NCI-H1436 treated with DMSO at 0.1 percent for 48 hours (cell line): ENCODE measurements around the gene EIPR1.

Experiments used
- DNase-seq: peaks from one replicate; lab custom pipeline; 2025; lab: John Stamatoyannopoulos, UW

EIPR1 gene

DNA sequence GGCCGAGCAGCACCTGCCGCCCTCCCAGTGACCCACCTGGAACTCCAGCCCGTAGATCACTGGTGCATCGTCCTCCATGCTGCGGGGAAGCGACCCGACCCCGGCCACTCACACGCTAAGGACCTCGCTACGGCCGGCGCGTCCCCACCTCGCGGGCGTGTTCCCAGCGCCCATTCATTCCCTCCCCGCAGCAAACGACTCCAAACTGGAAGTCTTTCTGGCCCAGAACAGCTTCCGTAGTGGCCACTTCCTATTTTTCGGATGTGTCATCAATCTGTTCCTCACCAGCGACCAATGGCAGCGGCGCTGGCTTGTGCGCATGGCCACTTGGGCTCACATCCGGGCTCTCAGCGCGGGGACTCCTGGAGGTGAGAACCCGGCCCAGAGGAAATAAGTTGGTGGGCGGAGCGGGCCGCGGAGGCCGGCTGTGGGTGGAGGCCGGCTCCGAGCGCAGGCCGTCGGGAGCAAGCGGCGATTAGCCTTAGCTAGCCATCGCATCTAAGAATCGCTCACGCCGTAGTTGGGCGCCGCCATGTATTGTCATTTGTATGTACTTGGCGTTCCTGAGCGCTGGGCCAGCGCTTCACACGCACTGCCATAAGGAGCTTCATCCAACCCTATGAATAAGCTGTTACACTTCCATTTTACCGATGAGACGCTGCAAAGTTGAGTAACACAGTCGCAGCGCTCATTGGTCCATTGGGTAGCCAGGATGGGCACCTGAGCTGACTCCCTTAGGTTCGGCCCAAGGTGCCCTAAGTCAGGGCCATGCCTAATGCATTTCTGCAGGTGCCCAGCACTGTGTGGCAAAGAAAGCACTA, at the start of gene EIPR1:
Gene EIPR1 (minus strand): TSS at position 207 of the 821 bp plus-strand sequence. CDS start 129 bp downstream, at position 78.
- peak; percentile 75 for DNase-seq

- no peak for DNase-seq
Observed at GRCh38 chr2:3427272-3427671, 49.7 kb upstream of the EIPR1 start.

DNA sequence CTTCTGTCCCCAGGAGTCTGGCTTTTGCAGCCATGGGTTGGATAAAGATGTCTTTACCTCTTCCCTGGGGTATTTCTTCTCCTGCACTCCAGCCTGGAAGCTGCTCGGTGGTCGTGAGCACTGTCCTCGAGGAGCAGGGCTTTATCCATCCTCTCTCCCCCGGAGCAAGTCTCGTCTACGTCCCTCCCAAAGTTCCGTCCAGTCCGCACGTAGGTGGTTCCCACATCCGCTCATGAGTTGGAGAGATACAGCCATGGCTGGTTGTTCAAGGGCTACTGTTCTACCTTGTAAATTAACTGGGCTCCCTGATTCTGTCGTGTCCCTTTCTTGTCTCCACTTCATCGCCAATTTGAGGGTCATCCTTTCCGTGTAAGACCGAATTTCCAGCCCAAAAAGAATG, 49.0 kb upstream of the EIPR1 start:
- no peak for DNase-seq

DNA sequence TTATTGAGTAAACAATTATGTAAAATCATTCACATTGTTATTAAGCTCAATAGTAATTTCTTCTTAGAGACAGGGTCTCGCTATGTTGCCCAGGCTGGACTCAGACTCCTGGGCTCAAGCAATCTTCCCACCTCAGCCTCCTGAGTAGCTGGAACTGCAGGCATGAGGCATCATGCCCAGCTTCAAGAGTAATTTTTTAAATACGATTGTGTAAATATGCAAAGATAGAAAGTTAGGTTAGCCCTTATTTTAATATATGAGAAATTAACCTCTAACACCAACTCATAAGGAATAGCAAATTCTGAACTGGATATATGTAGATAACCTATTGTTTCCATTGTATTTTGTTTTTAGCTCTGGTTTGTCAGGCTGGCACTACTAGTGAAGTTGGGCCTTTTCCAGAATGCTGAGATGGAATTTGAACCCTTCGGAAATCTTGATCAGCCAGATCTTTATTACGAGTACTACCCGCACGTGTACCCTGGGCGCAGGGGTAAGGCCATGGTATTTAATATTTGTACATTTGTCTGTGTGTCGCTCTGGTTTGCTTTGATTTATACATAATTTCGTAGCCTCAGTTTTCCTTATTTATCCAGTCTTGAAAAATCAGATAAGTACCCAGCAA, 46.7 kb upstream of the EIPR1 start:
- no peak for DNase-seq

GRCh38 chr2:3423492-3424170, 46.0 kb upstream of the EIPR1 start:
- no peak for DNase-seq

DNA sequence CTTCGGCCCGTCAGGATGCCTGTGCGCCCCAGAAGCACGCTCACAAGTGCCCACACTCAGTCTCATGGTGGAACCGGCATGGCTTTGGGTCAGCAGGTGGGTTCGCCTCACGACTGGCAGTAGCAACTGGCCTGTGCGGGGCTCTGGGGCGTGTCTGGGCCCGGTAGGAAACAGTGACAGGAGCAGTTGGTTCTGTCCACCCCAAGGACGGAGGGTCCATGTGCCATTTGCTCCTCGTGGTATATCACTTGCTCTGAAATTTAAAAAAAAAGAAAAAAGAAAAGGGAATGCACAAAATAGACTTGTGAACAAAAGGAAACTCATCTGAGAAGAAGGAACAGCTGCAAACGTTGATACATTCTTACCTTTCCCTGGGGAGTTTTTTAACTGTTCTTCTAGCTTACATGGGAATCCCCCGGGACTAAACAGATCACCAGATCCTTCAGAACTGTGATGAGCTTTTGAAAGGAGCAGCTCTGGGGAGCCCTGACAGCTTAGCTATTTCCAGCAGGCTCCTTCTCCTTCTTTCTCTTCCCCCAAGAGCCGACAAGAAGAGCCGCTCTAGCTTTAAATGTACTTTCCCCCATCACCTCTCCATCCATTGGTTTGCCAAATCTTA, 44.7 kb upstream of the EIPR1 start:
- DNase-seq = no peak

DNA sequence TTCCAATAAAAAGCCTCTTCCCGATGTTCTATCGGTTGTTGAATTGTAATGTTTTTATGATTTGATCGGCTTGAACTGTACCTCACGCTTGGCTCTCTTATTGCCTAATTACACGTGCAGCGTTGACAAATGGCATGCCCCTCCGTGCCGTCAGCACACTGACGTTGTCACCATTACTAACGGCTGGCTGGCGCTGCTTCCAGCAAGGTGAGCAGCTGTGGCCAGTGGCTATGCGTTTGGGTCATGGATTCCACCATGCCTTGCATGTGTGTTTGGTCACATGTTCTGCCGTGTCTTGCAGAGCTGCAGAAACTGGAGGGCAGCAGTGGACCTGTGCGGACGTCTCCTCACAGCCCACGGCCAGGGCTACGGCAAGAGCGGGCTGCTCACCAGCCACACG, 44.0 kb upstream of the EIPR1 start:
- DNase-seq = no peak

- DNase-seq = no peak
Observed at GRCh38 chr2:3420769-3421397, 43.3 kb upstream of the EIPR1 start.

DNA sequence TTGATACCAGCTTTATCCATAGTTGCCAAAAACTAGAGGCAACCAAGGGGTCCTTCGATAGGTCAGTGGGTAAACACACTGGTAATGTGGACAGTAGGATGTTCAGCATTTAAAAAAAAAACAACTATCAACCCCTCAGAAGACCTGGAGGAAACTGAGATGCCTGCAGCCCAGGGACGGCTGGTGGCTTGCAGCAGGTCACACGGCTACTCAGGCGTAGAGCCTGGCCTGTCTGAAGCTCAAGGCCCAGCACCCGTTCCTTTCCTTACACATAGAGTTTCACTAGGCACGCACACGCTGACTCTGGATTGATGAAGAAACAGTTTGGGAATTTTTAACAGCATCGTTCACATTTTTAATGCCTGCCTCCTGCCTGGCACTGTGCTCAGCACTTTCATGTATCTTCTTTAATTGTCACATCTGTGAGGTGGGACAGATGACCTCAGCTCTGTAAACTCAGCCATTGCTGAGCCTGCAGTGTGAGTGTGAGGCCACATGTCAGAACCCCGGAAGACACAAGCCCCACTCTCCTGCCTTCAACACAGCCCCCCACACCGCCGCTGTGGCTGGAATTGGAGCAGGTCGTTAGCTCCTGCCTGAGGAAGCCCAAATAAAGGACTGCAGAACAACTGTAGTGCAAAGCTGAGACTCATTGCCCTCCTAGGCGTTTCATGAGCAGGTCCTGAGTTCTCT, 42.6 kb upstream of the EIPR1 start:
- DNase-seq = no peak

GRCh38 chr2:3418766-3419404, 41.3 kb upstream of the EIPR1 start:
- no peak for DNase-seq

GRCh38 chr2:3414133-3414860, 36.7 kb upstream of the EIPR1 start:
- no peak for DNase-seq

- DNase-seq = no peak
Observed at GRCh38 chr2:3413697-3414096, 36.1 kb upstream of the EIPR1 start.

DNA sequence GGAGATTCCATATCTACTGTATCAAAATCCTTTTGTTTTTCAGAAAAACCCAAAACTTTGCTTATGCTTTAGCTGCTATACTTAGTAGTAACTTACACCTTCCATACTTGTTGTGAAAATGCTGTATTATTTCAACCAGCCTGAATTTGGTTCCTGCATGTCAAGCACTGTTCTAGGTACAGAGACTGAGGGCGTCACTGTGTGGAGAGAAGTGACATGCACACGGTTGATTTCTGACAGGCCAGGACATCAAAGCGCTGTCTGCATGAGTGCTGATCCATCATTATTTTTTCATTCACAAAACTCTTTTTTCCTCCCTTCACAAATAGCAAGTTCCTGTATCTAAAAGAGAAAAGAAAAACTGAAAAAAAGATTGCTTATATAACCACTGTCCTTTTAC, 33.5 kb upstream of the EIPR1 start:
- no peak for DNase-seq

DNA sequence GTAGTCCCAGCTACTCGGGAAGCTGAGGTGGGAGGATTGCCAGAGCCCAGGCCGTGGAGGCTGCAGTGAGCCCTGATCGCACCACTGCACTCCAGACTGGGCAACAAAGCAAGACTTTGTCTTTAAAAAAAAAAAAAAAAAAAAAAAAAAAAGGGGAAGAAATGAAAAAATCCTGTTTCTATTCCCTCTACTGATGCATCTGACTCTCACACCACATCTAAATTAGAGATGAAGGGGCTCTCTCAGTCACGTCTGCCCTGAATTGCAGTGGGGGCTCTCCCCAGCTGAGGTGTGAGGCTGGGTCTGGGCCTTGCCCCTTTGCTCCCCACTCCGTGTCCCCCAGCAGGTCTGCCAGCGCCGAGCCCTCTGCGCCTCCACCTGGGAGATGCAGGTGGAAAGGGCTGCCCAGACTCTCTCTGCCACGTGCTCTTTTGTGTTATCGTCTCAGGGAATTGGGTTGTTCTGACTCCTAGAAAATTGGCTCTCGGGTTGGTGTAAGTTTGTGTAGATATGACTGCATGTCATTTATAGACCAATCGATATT, 32.1 kb upstream of the EIPR1 start:
- no peak for DNase-seq

GRCh38 chr2:3408781-3409180, 31.2 kb upstream of the EIPR1 start:
- DNase-seq = no peak

DNA sequence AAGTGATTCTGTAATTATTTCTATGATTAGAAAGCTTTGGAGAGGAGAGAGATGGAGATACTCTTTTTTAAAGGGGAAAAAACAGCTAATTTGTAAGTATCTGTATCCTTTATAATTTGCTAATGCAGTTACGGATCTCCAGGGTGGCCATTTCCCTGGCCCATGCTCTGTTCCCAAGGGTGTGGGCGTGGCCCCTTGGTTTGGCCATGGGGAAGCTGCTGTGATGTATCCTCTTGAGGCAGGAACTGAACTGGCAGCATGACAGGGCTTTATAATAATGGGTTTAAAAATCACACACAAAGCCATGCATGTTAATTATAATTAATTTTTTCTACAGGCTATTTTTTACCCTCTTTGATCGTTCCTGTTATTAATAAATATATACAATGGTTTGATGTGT, 28.9 kb upstream of the EIPR1 start:
- no peak for DNase-seq

DNA sequence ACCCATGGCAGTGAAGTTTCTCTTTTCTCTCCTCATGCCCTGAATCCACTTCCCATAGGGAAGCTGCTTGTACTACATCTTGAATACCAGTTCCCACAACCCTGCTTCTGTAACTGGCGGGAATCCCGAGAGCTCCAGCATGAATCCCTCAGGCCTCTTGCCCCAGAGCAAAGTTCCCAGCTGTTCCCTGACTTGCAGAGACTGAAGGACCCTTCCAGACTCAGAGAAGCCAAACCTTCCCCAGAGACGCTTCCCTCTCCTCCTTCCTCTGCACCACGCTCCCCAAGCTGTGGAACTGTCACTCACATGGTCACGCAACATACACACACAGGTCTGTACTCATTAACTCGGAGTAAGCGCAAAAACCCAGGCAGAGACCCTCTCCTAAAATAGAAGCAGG, 28.3 kb upstream of the EIPR1 start:
- no peak for DNase-seq

DNA sequence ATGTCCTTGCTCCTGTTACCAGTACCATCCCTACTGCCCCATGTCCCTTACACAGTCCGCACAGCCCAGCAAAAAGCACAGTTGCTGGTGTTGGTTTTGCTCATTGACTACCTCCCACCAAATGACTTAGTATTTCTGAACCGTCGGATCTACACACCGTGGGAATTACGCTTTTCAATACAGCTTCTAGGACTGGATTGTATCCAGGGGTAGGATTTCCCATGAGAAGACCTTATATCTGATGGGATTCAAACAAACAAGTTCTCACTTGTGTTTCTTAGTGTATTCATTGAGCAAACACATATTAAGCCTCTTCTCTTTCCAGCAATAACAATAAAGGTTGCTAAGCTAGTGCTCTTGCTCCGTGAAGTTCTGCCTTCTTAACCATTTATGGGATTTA, 27.7 kb upstream of the EIPR1 start:
- DNase-seq = no peak

- DNase-seq = no peak
Observed at GRCh38 chr2:3404349-3404894, 26.8 kb upstream of the EIPR1 start.
